Measurements from ENCODE around the gene SLC6A19.

SLC6A19 gene

GRCh38 chr5:1244976-1245375 lies 43.6 kb downstream of the SLC6A19 start:
- no peak for TF ChIP-seq ZNF274 (IDR thresholded peaks at IDR 0.05; ENCODE audit: low read depth, low read length)
- H3K4me3 ChIP-seq (ENCODE audit: low read length): no peak overlapping the region

- no peak overlapping the region for H3K4me3 ChIP-seq (ENCODE audit: low read length)
- no peak for TF ChIP-seq ZNF274 (IDR thresholded peaks at IDR 0.05; ENCODE audit: low read depth, low read length)
Measured at GRCh38 chr5:1245905-1246576, 44.6 kb downstream of the SLC6A19 start.

- no peak overlapping the region for H3K4me3 ChIP-seq (ENCODE audit: low read length)
- no peak for TF ChIP-seq ZNF274 (IDR thresholded peaks at IDR 0.05; ENCODE audit: low read depth, low read length)
Measured at GRCh38 chr5:1246711-1247431, 45.5 kb downstream of the SLC6A19 start.

GRCh38 chr5:1247811-1248210 lies 46.4 kb downstream of the SLC6A19 start:
- no peak overlapping the region for H3K4me3 ChIP-seq (ENCODE audit: low read length)
- TF ChIP-seq ZNF274 (IDR thresholded peaks at IDR 0.05; ENCODE audit: low read depth, low read length): no peak

- H3K4me3 ChIP-seq (ENCODE audit: low read length): no peak overlapping the region
- no peak for TF ChIP-seq ZNF274 (IDR thresholded peaks at IDR 0.05; ENCODE audit: low read depth, low read length)
Measured at GRCh38 chr5:1249366-1250280, 48.2 kb downstream of the SLC6A19 start.

GRCh38 chr5:1251678-1252580 lies 50.5 kb downstream of the SLC6A19 start:
- TF ChIP-seq ZNF274 (IDR thresholded peaks at IDR 0.05; ENCODE audit: low read depth, low read length): no peak
- no peak overlapping the region for H3K4me3 ChIP-seq (ENCODE audit: low read length)

- TF ChIP-seq ZNF274 (IDR thresholded peaks at IDR 0.05; ENCODE audit: low read depth, low read length): no peak
- no peak overlapping the region for H3K4me3 ChIP-seq (ENCODE audit: low read length)
Measured at GRCh38 chr5:1252681-1253080, 51.3 kb downstream of the SLC6A19 start.

GRCh38 chr5:1253456-1254105 lies 52.2 kb downstream of the SLC6A19 start:
- no peak for TF ChIP-seq ZNF274 (IDR thresholded peaks at IDR 0.05; ENCODE audit: low read depth, low read length)

GRCh38 chr5:1254196-1254595 lies 52.8 kb downstream of the SLC6A19 start:
- TF ChIP-seq ZNF274 (IDR thresholded peaks at IDR 0.05; ENCODE audit: low read depth, low read length): no peak

More at GRCh38 chr5:1253456-1254105, 52.2 kb downstream of the SLC6A19 start:
- H3K4me3 ChIP-seq (ENCODE audit: low read length): no peak overlapping the region

GRCh38 chr5:1255081-1255561 lies 53.7 kb downstream of the SLC6A19 start:
- no peak overlapping the region for H3K4me3 ChIP-seq (ENCODE audit: low read length)
- TF ChIP-seq ZNF274 (IDR thresholded peaks at IDR 0.05; ENCODE audit: low read depth, low read length): no peak

More at GRCh38 chr5:1254196-1254595, 52.8 kb downstream of the SLC6A19 start:
- H3K4me3 ChIP-seq (ENCODE audit: low read length): no peak overlapping the region

- no peak for TF ChIP-seq ZNF274 (IDR thresholded peaks at IDR 0.05; ENCODE audit: low read depth, low read length)
- H3K4me3 ChIP-seq (ENCODE audit: low read length): no peak overlapping the region
Measured at GRCh38 chr5:1256776-1257175, 55.4 kb downstream of the SLC6A19 start.

GRCh38 chr5:1257363-1257762 lies 56.0 kb downstream of the SLC6A19 start:
- TF ChIP-seq ZNF274 (IDR thresholded peaks at IDR 0.05; ENCODE audit: low read depth, low read length): no peak
- H3K4me3 ChIP-seq (ENCODE audit: low read length): no peak overlapping the region

- H3K4me3 ChIP-seq (ENCODE audit: low read length): no peak overlapping the region
- TF ChIP-seq ZNF274 (IDR thresholded peaks at IDR 0.05; ENCODE audit: low read depth, low read length): no peak
Measured at GRCh38 chr5:1257841-1258240, 56.4 kb downstream of the SLC6A19 start.

Measured in GM08714 (cell line).